GM06990 (cell line): ENCODE data around the gene MAML3.

ENCODE experiments used
- DNase-seq: peaks from one replicate; pipeline ENCODE4 v3.0.0-alpha.2; 2011; ENCODE audit not compliant: insufficient read length; ENCODE audit errors: extremely low read depth
- H3K27me3 ChIP-seq: replicated peaks from 2 replicates; pipeline ENCODE4 v1.6.0; 2011; ENCODE audit warnings: low read length; ENCODE audit not compliant: control insufficient read depth, insufficient read depth
- H3K36me3 ChIP-seq: 2 replicates; pipeline ENCODE4 v1.5.1; 2011; ENCODE audit warnings: low read length; ENCODE audit not compliant: control insufficient read depth, insufficient read depth
- H3K4me3 ChIP-seq: replicated peaks from 2 replicates; pipeline ENCODE4 v1.5.1; 2011; ENCODE audit warnings: low read depth, mild to moderate bottlenecking, control low read depth, low read length
- TF ChIP-seq, protein P1 (sequence below): IDR thresholded peaks from 2 replicates; pipeline ENCODE4 v1.5.1; 2011; ENCODE audit warnings: low read length, control low read depth, mild to moderate bottlenecking, inconsistent platforms; ENCODE audit not compliant: insufficient read depth, poor library complexity, severe bottlenecking

Gene MAML3

DNA sequence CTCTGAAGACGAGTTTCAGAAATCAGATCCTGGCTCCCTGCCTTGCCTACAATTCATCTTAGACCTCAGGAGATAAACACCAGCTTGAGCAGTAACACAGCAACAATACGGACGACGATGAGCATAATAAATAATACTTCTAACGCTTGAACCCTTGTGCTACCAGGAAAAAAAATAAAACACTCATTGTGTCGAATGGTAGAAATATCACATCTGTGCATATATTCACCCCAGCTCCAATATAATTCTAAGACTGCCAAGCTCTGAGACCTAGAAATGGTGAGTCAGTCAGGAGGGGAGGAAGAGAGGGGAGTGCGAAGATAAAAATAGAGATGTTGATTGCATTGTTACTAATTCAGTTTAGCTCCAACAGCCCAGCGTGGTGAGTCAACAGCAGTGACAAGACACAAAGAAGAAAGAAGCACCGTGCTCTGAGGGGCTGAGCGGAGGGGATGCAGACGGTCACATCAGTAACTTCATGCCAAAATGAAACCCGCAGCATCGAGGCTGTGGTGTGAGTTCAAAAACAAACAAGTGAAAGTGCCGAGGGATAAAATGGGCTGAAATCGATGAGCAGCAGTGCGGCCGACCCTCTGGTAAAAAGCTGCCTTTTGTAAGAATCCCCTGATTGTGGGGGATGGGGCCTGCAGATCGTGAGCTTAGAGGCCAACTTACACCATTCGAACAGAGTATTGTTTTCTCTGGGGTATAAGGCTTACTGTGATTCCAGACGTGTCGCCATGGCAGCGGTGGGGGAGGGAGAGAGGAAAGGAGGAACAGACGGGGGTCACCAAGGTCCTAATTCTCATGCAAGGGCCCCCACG is 338.0 kb downstream of the MAML3 start:
- TF ChIP-seq, protein P1, sequence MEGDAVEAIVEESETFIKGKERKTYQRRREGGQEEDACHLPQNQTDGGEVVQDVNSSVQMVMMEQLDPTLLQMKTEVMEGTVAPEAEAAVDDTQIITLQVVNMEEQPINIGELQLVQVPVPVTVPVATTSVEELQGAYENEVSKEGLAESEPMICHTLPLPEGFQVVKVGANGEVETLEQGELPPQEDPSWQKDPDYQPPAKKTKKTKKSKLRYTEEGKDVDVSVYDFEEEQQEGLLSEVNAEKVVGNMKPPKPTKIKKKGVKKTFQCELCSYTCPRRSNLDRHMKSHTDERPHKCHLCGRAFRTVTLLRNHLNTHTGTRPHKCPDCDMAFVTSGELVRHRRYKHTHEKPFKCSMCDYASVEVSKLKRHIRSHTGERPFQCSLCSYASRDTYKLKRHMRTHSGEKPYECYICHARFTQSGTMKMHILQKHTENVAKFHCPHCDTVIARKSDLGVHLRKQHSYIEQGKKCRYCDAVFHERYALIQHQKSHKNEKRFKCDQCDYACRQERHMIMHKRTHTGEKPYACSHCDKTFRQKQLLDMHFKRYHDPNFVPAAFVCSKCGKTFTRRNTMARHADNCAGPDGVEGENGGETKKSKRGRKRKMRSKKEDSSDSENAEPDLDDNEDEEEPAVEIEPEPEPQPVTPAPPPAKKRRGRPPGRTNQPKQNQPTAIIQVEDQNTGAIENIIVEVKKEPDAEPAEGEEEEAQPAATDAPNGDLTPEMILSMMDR: no peak
- Histone ChIP-seq H3K36me3 (no peaks in the 10 kb centered on the region), H3K4me3 (no peak overlapping the region), H3K27me3 (no peaks in the 10 kb centered on the region; the same call in 1 of the 2 replicates)
- DNase-seq: no peak

DNA sequence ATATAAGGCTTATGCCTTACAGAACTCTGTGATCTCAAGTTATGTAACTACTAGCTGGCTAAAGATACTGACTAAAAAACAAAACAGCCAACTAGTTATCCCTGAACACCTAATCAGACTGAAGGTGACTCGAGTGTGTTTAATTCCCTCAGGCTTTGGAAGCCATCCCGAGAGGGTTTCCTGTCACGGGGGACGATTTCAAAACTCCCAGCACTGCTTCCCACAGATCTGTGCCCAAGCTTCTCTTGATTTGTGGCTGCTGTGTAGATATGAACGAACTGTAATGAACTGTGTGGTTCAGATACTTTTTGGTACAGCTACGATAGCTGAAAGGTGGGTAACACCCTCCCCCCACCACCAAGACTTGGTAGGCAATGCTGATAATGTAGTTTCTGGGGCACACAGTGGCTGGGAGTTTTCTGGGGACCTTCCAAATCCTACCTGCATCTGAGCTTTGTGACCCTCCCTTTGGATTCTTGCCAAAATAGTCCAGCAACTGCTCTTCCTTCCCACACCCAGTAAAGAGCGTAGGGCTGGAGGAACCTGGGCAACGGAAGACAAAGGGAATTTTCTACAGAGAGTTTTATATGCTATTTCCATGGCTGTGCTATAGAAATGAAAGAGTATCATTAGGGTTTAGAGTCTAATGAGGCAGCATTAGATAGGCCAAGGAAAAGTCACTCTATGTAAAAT is 339.5 kb downstream of the MAML3 start:
- DNase-seq: no peak
- TF ChIP-seq, protein P1: no peak
- no peak overlapping the region for H3K4me3 ChIP-seq
- no peaks in the 10 kb centered on the region; the same call in 1 of the 2 replicates for H3K27me3 ChIP-seq
- H3K36me3 ChIP-seq: no peaks in the 10 kb centered on the region

DNA sequence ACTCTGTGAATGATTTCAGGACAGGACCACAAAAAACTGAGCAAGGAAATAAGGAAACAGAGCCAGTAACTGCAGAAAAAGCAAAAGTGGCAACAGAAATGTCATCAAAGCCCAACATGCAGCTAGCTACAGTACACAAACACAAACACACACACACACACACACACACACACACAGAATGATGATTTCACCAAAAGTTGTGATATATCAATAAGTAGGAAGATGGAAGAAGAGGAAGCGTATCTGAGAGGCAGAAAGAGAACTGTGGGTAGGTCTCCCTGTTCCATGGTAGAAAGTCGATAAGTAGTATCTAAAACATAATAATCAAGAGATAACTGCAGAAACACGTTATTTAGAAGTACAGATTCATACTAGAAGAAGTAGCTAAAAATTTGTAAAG is 340.1 kb downstream of the MAML3 start:
- H3K36me3 ChIP-seq: no peaks in the 10 kb centered on the region
- TF ChIP-seq, protein P1: no peak
- DNase-seq: no peak
- H3K4me3 ChIP-seq: no peak overlapping the region
- H3K27me3 ChIP-seq: no peaks in the 10 kb centered on the region; the same call in 1 of the 2 replicates

DNA sequence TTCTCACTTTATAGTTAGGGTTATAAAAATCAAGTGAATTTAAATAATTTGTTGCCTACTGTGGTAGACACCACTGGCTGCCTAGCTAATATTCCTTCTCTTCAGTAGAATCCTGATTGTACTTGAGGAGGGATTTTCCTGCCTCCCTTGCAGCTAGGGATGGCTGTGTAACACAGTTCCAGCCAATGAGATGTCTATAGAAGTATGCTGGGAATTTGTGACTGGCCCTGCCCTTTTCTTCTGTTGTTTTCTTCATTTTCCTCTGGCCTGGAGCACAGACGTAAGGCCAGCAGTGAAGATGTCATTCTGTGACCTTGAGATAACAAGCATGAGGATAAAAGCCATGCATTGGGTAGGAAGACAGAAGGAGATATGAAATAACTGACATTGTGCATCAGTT is 343.3 kb downstream of the MAML3 start:
- no peak for DNase-seq
- TF ChIP-seq, protein P1: no peak
- H3K4me3 ChIP-seq: no peak overlapping the region
- no peaks in the 10 kb centered on the region for H3K27me3 ChIP-seq
- H3K36me3 ChIP-seq: no peaks in the 10 kb centered on the region

DNA sequence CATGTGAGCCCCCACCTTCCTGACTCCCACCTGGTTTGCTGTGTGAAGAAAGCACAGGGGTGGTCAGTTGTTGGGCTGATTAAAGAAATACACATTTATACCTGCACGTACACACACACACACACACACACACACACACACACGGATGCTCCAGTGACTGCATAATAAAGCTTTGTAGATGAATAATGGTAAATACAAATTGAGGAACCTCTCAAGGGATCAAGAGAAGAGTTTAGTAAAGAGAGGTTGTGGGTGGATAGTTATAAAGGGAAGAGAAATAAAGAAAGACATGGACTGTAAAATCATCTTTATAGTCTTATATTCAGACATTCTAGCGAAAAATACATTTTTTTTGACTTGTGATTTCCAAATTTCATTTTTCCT is 344.2 kb downstream of the MAML3 start:
- no peak overlapping the region for H3K4me3 ChIP-seq
- no peak for DNase-seq
- H3K36me3 ChIP-seq: no peaks in the 10 kb centered on the region
- TF ChIP-seq, protein P1: no peak
- H3K27me3 ChIP-seq: no peaks in the 10 kb centered on the region
